Stimulated activated CD8-positive, alpha-beta memory T cell treated with anti-CD3 and anti-CD28 coated beads, Interleukin-4, amount 100 ng/mL, for 48 hours (primary cell): ENCODE results near the gene MOB2.

ENCODE experiments used
- DNase-seq: peaks from one replicate; pipeline ENCODE4 v3.0.0-alpha.2; 2020

MOB2 gene

GRCh38 chr11:1486054-1486825 is at the start of gene MOB2:
Gene MOB2 (minus strand): TSS chr11:1486779. CDS start chr11:1486556, 223 bp downstream.
- no peak for DNase-seq

- DNase-seq, result no peak
Observed at GRCh38 chr11:1534682-1535081, 48.1 kb upstream of the MOB2 start.

GRCh38 chr11:1534171-1534570 is 47.6 kb upstream of the MOB2 start:
- DNase-seq, result no peak

- no peak for DNase-seq
Observed at GRCh38 chr11:1533342-1533725, 46.8 kb upstream of the MOB2 start.

- DNase-seq, result no peak
Observed at GRCh38 chr11:1532606-1533341, 46.2 kb upstream of the MOB2 start.

GRCh38 chr11:1532014-1532586 is 45.5 kb upstream of the MOB2 start:
- DNase-seq, result no peak

GRCh38 chr11:1531449-1532013 is 45.0 kb upstream of the MOB2 start:
- no peak for DNase-seq

- DNase-seq, result no peak
Observed at GRCh38 chr11:1530686-1531448, 44.3 kb upstream of the MOB2 start.

GRCh38 chr11:1529774-1530173 is 43.2 kb upstream of the MOB2 start:
- DNase-seq, result no peak

- no peak for DNase-seq
Observed at GRCh38 chr11:1529286-1529685, 42.7 kb upstream of the MOB2 start.

GRCh38 chr11:1528710-1529109 is 42.1 kb upstream of the MOB2 start:
- DNase-seq, result no peak

- DNase-seq, result no peak
Observed at GRCh38 chr11:1526785-1527184, 40.2 kb upstream of the MOB2 start.

GRCh38 chr11:1523779-1524178 is 37.2 kb upstream of the MOB2 start:
- DNase-seq, result no peak

- DNase-seq, result no peak
Observed at GRCh38 chr11:1523077-1523476, 36.5 kb upstream of the MOB2 start.

GRCh38 chr11:1522081-1522424 is 35.5 kb upstream of the MOB2 start:
- no peak for DNase-seq

- DNase-seq, result no peak
Observed at GRCh38 chr11:1521382-1522080, 35.0 kb upstream of the MOB2 start.

- no peak for DNase-seq
Observed at GRCh38 chr11:1520663-1521267, 34.2 kb upstream of the MOB2 start.

GRCh38 chr11:1520209-1520662 is 33.7 kb upstream of the MOB2 start:
- no peak for DNase-seq

GRCh38 chr11:1519028-1520010 is 32.7 kb upstream of the MOB2 start:
- DNase-seq, result no peak

GRCh38 chr11:1518301-1518700 is 31.7 kb upstream of the MOB2 start:
- DNase-seq, result no peak
